ENCODE measurements around the gene NLGN1. TPM values are rescaled to one million over a fixed set of nuclear protein-coding genes. Genes with fewer than 3 reads are reported as not detected.

Gene NLGN1
- total RNA-seq, 3 donors from 2014 or later (not counting 1 experiment from before 2014, with no cell fraction given): not detected

DNA sequence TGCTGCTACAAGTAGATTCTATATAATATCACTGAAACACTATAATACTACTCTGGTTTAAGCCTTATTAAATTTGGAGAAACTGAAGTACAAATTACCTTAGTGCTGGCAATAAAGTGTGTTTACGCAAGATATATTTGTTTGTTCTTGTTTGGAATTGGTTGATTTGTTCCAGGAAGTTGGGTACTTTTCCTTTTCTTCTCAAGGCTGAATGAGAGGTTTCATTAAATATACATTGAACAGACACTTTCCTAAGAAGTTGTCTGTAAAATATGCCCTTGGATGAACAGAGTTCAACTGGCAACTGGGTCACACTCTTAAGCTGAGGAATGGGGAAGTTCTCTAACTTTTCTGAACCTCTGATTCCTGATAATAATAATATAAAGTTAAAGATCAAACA is 919.5 kb downstream of the NLGN1 start:
- peaks cover 15 to 23% of the 10 kb centered on the region in 2 donors for H3K9me3 Mint-ChIP-seq
- DNase-seq: no peak
- no peak overlapping the region for H3K27ac Mint-ChIP-seq
- 100% methylated on average over 1 of the region's 1 CpG for WGBS (ENCODE audit: insufficient coverage)
- H3K4me3 Mint-ChIP-seq: no peak overlapping the region
- peaks cover 10% of the 10 kb centered on the region for H3K36me3 Mint-ChIP-seq
- Histone ChIP-seq H3K4me3 (ENCODE audit: low read length) (no peak overlapping the region), H3K4me1 (ENCODE audit: control insufficient read depth, insufficient read depth, low read length) (no peaks in the 10 kb centered on the region), H3K27ac (ENCODE audit: low read length) (no peak overlapping the region), H3K27me3 (ENCODE audit: control insufficient read depth, insufficient read depth, low read length) (no peaks in the 10 kb centered on the region), H3K36me3 (ENCODE audit: control insufficient read depth, insufficient read depth, low read length) (no peaks in the 10 kb centered on the region), H3K9me3 (ENCODE audit: control insufficient read depth, insufficient read depth, low read length) (no peaks in the 10 kb centered on the region)
- no peaks in the 10 kb centered on the region for H3K27me3 Mint-ChIP-seq (ENCODE audit: low read depth in 2 of 2)
- H3K4me1 Mint-ChIP-seq: no peaks in the 10 kb centered on the region
- TF ChIP-seq, protein P1, sequence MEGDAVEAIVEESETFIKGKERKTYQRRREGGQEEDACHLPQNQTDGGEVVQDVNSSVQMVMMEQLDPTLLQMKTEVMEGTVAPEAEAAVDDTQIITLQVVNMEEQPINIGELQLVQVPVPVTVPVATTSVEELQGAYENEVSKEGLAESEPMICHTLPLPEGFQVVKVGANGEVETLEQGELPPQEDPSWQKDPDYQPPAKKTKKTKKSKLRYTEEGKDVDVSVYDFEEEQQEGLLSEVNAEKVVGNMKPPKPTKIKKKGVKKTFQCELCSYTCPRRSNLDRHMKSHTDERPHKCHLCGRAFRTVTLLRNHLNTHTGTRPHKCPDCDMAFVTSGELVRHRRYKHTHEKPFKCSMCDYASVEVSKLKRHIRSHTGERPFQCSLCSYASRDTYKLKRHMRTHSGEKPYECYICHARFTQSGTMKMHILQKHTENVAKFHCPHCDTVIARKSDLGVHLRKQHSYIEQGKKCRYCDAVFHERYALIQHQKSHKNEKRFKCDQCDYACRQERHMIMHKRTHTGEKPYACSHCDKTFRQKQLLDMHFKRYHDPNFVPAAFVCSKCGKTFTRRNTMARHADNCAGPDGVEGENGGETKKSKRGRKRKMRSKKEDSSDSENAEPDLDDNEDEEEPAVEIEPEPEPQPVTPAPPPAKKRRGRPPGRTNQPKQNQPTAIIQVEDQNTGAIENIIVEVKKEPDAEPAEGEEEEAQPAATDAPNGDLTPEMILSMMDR (IDR thresholded peaks at IDR 0.05): no peak
- intact Hi-C loops (cut with micrococcal nuclease): no loop called here
- no peak for ATAC-seq

- ATAC-seq: no peak
- Mint-ChIP-seq H3K9me3 (peaks cover 16 to 23% of the 10 kb centered on the region in 2 donors), H3K27ac (no peak overlapping the region), H3K36me3 (peaks cover 10% of the 10 kb centered on the region), H3K27me3 (ENCODE audit: low read depth in 2 of 2) (no peaks in the 10 kb centered on the region), H3K4me3 (no peak overlapping the region), H3K4me1 (no peaks in the 10 kb centered on the region)
- H3K4me3 ChIP-seq (ENCODE audit: low read length): no peak overlapping the region
- no peak overlapping the region for H3K27ac ChIP-seq (ENCODE audit: low read length)
- no peaks in the 10 kb centered on the region for H3K27me3 ChIP-seq (ENCODE audit: control insufficient read depth, insufficient read depth, low read length)
- intact Hi-C loops (cut with micrococcal nuclease): no loop called here
- no peaks in the 10 kb centered on the region for H3K9me3 ChIP-seq (ENCODE audit: control insufficient read depth, insufficient read depth, low read length)
- TF ChIP-seq, protein P1 (IDR thresholded peaks at IDR 0.05): no peak
- 87% methylated on average over 3 of the region's 4 CpGs for WGBS (ENCODE audit: insufficient coverage)
- no peak for DNase-seq
- no peaks in the 10 kb centered on the region for H3K36me3 ChIP-seq (ENCODE audit: control insufficient read depth, insufficient read depth, low read length)
- no peaks in the 10 kb centered on the region for H3K4me1 ChIP-seq (ENCODE audit: control insufficient read depth, insufficient read depth, low read length)
Measured at GRCh38 chr3:174318181-174318580, 920.6 kb downstream of the NLGN1 start.

DNA sequence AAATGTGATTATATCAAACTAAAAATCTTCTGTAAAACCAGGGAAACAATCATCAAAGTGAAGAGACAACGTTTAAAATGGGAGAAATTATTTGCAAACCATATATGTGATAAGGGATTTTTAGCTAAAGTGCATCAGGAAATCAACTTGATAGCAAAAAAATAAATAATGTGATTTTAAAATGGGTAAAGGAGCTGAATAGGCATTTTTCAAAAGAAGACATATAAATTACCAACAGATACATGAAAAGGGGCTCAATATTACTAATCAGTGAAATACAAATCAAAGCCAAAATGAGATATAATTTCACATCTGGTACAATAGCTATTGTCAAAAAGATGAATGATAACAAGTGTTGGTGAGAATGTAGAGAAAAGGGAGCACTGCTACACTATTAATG is 924.0 kb downstream of the NLGN1 start:
- Histone ChIP-seq H3K36me3 (ENCODE audit: control insufficient read depth, insufficient read depth, low read length) (no peaks in the 10 kb centered on the region), H3K4me3 (ENCODE audit: low read length) (no peak overlapping the region), H3K4me1 (ENCODE audit: control insufficient read depth, insufficient read depth, low read length) (no peaks in the 10 kb centered on the region), H3K9me3 (ENCODE audit: control insufficient read depth, insufficient read depth, low read length) (no peaks in the 10 kb centered on the region), H3K27ac (ENCODE audit: low read length) (no peak overlapping the region), H3K27me3 (ENCODE audit: control insufficient read depth, insufficient read depth, low read length) (no peaks in the 10 kb centered on the region)
- DNase-seq (no peak), ATAC-seq (no peak)
- intact Hi-C loops (cut with micrococcal nuclease): no loop called here
- H3K36me3 Mint-ChIP-seq: peaks cover 10% of the 10 kb centered on the region
- peaks cover 13 to 17% of the 10 kb centered on the region in 2 donors for H3K9me3 Mint-ChIP-seq
- no CpG with 5 or more reads among the region's 1 CpG for WGBS (ENCODE audit: insufficient coverage)
- no peaks in the 10 kb centered on the region for H3K4me1 Mint-ChIP-seq
- TF ChIP-seq, protein P1 (IDR thresholded peaks at IDR 0.05): no peak
- H3K27me3 Mint-ChIP-seq (ENCODE audit: low read depth in 2 of 2): no peaks in the 10 kb centered on the region
- H3K4me3 Mint-ChIP-seq: no peak overlapping the region
- no peak overlapping the region for H3K27ac Mint-ChIP-seq

GRCh38 chr3:174322789-174323188 is 925.2 kb downstream of the NLGN1 start:
- Mint-ChIP-seq H3K4me1 (no peaks in the 10 kb centered on the region), H3K9me3 (peaks cover 13 to 17% of the 10 kb centered on the region in 2 donors), H3K4me3 (no peak overlapping the region), H3K36me3 (peaks cover 10% of the 10 kb centered on the region), H3K27me3 (ENCODE audit: low read depth in 2 of 2) (no peaks in the 10 kb centered on the region), H3K27ac (no peak overlapping the region)
- H3K27ac ChIP-seq (ENCODE audit: low read length): no peak overlapping the region
- 81% methylated on average over 1 of the region's 2 CpGs for WGBS (ENCODE audit: insufficient coverage)
- ATAC-seq (no peak), DNase-seq (no peak)
- intact Hi-C loops (cut with micrococcal nuclease): no loop called here
- TF ChIP-seq, protein P1 (IDR thresholded peaks at IDR 0.05): no peak
- no peak overlapping the region for H3K4me3 ChIP-seq (ENCODE audit: low read length)
- no peaks in the 10 kb centered on the region for H3K4me1 ChIP-seq (ENCODE audit: control insufficient read depth, insufficient read depth, low read length)
- no peaks in the 10 kb centered on the region for H3K27me3 ChIP-seq (ENCODE audit: control insufficient read depth, insufficient read depth, low read length)
- H3K9me3 ChIP-seq (ENCODE audit: control insufficient read depth, insufficient read depth, low read length): no peaks in the 10 kb centered on the region
- no peaks in the 10 kb centered on the region for H3K36me3 ChIP-seq (ENCODE audit: control insufficient read depth, insufficient read depth, low read length)
